Islet precursor cell (in vitro differentiated cells): ENCODE results near the gene CASP7.
"Not testable (repeated sequence)": the region's sequence is repeated elsewhere in the genome, so short reads cannot be mapped to it uniquely, and the experiment has no call there.

Source experiments
- DNase-seq: peaks from one replicate; pipeline ENCODE4 v3.0.0-alpha.2; 2018

Gene CASP7

DNA sequence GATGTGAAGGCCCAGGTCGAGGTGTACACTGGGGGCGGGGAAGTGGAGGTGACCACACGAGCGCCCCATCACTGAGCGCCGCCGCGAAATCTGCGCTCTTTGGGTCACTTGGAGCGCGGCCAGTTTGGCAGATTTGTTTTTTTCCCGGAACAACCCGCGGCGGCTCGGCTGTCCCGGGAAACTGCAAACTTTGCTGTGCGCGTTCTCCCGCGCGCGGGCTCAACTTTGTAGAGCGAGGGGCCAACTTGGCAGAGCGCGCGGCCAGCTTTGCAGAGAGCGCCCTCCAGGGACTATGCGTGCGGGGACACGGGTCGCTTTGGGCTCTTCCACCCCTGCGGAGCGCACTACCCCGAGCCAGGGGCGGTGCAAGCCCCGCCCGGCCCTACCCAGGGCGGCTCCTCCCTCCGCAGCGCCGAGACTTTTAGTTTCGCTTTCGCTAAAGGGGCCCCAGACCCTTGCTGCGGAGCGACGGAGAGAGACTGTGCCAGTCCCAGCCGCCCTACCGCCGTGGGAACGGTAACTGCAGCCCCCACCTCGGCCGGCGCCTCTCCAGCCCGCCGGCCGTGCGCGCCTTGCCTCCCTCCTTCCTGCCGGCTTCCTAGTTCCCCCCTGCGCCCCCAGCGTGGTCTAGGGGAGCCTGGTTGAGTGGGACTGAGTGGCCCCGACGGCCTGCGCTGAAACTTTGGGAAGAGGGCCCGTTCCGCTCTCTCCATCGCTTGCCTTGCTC, at the start of gene CASP7:
Gene CASP7 (plus strand): TSS at position 450 of the 727 bp plus-strand sequence. CDS start 17,582 bp downstream, outside the sequence.
- DNase-seq, result peak; percentile 94

DNA sequence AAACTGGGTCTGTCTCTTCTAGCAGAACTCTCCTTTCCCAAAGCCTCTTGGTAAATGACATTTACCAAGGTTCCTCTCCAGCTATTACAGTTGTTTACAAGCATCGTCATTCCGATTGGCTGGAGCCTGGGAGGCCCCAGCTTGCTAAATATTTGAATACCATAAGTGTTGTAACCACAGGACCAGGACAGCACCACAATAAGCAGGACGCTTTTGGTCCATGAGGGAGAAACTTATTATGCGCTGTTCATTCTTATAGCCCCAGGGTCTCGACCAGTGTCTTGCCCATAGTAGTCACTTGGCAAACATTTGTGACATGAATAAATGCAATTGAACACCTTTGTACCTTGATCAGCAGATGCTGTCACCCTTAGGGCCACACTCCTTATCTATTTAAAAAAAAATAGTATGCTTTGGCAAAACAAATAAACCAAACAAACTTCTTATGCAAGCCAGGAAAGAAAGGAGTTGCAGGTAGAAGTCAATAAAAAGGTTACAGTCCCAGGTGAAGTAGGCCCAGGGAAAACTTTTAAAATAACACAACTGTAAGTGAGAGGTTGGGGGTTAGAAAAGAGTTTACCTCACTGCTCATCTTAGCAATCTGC, 48.7 kb upstream of the CASP7 start:
- no peak for DNase-seq

- DNase-seq, result no peak
Measured at GRCh38 chr10:113631684-113632367, 47.9 kb upstream of the CASP7 start.

DNA sequence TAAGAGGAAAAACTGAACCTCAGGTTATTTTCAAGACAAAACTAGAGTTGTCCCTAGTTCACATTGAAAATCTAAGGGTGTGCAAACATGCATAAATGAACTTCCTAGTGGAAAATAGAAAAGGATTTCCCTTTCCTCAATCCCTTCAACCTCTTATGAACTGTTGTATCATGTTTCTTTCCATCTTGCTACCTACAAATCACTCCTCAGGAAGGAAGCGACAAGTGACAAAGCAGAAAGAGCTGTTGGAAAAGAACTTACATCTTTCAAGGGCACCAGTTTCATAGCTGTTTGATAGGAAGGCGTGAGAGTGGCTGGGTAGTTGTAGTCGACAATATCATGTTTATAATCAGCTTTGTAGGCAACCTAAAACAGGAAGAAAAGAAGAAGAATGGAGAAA, 39.7 kb upstream of the CASP7 start:
- DNase-seq, result no peak

DNA sequence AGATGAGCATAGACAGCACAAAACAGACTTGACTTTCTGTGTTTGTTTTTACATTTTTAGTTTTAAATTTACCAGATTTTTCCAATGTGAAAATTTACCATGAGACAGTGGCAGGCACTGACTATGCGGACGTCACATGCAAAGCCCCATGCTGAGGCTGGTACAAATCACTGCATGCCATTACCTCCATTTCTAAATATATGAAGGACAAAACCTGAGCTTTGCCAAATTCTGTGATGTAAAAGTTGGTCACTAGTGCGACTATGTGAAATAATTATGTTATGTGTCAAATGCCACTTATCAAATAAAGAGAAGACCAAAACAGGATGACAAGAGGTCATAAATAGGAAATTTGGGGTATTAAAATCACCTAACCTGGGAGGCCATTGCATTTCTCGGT, 38.0 kb upstream of the CASP7 start:
- DNase-seq, result no peak

DNA sequence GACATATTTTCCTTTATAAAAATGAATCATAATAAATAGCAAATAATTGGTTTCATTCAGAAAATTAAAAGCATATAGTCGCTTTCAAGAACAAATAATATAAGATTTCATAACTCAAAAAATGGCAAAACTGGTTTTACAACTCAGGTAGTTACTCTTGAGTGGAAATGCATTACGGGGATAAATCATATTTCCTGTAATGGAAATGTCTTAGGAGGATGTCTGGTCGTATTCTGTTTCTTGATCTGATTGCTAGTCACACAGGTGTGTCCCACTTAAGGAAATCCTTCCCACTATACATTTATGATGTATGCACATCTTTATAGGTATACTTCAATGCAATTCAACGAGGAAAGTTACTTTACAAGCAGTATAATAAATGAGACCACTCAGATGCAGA, 36.5 kb upstream of the CASP7 start:
- no peak for DNase-seq

DNA sequence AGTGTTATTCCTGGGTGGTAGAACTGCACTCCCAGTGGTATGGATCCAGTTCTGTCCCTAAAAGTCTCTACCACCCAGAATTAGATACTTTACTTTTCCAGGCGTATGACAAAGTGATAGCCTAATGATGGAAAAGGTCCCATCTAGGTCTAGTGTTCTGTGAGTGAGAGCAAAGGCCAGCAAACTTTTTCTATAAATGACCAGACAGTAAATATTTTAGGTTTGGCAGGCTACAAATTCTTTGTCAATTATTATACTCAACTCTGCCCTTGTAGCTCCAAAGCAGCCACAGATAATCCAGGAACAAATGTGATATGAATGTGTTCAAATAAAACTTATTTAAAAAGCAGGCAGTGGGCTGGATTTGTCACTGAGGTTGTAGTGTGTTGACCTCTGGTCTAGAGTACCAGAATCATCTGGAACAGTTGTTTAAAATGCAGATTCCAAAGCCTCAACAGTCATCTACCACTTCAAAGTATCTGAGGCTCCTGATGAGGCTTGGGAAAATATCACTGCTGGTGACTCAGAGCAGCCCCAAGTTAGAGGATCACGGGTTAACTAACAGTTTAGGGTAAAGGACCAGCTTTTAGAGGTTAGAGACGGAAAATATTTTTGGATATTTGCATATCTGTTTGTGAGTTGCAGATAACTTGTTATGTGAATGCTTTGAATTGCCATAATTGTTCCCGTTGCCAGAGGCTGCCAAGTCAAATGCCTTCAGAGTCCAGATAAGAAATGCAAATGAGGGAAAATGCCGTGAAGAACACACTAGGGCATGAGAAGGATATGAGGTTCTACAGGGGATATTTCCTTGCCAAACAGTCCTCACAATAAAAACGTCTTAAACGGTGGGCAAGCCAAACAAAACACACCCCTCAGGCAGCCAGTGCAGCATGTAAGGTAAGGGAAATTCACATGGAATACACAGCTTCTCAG, 35.3 kb upstream of the CASP7 start:
- DNase-seq, result peak; percentile 70

- DNase-seq, result no peak
Measured at GRCh38 chr10:113646336-113647201, 33.1 kb upstream of the CASP7 start.

DNA sequence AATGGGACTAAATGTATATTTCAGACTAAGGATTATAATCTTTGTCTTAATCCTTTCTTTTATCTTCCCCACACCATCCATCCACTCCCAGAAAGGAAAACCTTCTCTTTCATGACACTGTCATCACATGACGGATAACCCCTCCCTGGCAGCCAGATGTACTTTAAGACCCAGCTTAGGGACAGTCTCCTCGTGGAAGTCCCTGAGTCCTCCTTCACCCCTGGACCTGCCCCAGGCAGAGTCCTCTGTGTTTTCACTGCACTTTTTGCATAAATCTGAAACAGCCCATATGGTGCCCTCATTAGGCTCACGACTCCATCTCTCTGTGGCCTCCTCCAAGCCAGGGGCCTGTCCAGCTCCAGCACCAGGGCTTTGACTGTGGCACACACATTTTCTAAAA, 31.9 kb upstream of the CASP7 start:
- no peak for DNase-seq

DNA sequence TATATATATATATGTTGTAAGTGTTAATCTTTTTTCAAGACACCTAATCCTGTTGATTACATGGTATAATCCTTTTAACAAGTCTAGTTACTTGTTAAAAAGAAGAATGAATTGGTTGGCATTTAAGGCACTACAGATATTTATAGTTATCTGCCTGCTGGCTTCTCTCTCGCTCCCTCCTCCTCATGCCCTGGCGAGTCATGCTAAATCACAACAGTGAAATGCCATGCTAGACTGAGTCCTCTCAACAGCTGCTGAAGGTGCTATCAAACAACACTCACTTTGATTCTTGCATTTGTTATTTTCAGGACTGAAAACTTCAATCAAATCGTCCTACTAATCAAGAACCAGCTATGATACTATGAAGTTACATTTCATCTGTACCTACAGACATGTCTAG, 31.2 kb upstream of the CASP7 start:
- DNase-seq, result no peak

DNA sequence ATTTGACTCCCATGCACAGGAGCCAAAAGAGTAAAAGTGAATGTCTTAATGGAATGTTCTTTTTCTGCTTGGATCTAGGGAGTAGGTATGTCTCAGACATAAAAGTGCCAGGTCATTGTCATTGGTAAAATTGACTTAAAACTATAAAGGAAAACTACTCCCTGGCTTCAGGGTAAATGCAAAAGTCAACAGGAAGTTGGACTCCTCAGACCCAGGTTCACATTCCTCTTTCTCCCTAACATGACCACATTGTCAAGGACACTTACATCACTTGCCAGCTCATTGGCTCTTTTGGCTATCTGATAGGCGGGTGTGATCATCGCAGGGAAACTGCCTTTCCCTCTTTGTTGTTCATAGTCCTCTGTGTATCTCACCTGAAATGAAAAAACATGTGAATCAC, 29.5 kb upstream of the CASP7 start:
- DNase-seq, result no peak

- no peak for DNase-seq
Measured at GRCh38 chr10:113651021-113651420, 28.7 kb upstream of the CASP7 start.

- DNase-seq, result no peak
Measured at GRCh38 chr10:113651898-113652297, 27.8 kb upstream of the CASP7 start.

DNA sequence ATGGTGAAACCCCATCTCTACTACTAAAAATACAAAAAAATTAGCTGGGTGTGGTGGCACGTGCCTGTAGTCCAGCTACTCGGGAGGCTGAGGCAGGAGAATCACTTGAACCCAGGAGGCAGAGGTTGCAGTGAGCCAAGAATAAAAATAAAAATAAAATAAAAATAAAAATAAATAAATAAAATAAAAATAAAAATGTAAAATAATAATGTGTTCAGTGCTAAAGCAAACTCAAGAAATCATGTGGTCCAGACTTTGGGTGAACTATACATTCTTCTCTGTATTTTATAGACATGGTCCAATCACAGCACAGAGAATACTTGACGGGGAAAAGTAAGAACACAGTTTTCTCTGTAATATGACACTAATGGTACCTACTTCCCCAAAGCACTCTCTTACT, 27.3 kb upstream of the CASP7 start:
- not testable (repeated sequence) for DNase-seq

GRCh38 chr10:113656896-113657295, 22.8 kb upstream of the CASP7 start:
- DNase-seq, result no peak

- DNase-seq, result no peak
Measured at GRCh38 chr10:113657544-113657943, 22.2 kb upstream of the CASP7 start.

DNA sequence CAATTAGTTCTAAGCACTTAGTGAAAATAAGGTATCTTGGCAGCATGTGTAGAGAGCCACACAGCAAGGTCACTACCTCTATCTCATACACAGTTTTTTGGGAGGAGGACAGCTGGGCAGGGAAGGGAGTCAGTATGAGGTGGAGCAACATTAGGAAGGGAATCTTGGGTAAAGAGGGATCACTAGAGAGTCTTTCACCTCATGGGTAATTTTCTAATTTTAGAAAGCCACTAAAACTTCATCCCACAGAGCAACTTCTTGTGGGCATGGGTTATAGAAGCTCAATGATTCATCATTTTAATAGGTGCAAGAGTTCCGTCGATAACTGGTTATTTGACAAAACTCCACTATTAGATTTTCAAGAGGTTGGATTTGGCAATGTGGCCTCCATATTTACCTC, 18.4 kb upstream of the CASP7 start:
- DNase-seq, result no peak

DNA sequence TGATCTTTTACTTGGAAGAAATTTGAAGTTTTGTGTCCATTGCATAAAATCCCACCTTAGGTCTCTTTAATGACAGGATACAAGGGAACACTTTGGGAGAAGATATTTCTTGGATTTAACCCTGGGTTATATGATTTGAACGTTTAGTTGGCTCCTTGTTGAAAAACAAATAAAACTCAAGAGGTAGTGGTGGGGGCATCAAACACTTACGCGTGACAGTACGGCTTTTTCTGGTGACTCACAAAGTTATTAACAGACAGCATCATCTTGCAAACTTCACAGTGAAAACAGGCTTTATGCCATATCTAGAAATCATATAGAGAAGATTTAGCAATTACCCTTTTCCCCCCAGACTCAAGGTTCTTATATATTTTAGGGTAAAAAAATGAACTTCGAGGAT, 16.6 kb upstream of the CASP7 start:
- DNase-seq, result no peak

GRCh38 chr10:113663908-113664307, 15.8 kb upstream of the CASP7 start, which contains the start of gene NRAP:
TSS of gene NRAP (minus strand) at chr10:113664041. CDS start at chr10:113663882, 159 bp downstream.
- no peak for DNase-seq

DNA sequence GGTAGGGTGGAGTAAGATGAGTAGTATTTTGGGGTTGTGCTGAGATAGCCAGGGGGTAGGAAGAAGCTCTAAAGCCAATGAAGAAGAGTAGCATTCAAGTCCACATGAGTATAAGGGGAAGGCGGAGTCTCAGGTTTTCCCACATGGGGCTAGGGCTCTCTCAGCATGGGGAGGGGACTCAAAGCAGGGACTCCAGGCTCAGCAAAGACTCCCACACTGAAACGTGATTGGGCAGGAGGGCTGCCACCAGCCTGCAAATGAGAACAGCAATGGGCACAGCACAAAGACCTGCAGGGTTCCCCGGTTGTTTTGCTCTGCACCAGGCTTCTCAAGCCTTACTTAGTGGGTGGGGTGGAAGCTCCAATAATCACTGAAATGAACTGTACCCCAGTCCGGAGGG, 14.4 kb upstream of the CASP7 start:
- DNase-seq, result no peak

- peak; percentile 92 for DNase-seq
Measured at GRCh38 chr10:113665806-113666354, 13.8 kb upstream of the CASP7 start.
